ENCODE data around the gene GTF3C5. TPM values are rescaled to one million over a fixed set of nuclear protein-coding genes. Genes with fewer than 3 reads are reported as not detected.
"Not testable (repeated sequence)": the region's sequence is repeated elsewhere in the genome, so short reads cannot be mapped to it uniquely, and the experiment has no call there.

GTF3C5 gene
- total RNA-seq, 2 experiments from 2014 or later = 49.0 to 52.4 TPM

DNA sequence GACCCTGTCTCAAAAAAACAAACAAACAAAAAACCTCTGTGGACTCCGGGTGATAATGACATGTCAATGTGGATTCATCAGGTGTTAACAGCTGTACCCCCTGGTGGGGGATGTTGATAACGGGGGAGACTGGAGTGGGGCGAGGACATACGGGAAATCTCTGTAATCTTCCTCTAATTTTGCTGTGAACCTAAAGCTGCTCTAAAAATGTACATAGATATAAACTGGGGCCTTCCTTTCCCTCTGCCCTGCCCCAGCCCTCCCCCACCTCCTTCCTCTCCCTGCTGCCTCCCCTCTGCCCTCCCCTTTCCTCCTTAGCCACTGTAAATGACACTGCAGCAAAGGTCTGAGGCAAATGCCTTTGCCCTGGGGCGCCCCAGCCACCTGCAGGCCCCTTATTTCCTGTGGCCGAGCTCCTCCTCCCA is 29.6 kb downstream of the GTF3C5 start:
- Histone ChIP-seq H3K27me3 (ENCODE audit: control insufficient read depth in 1 of 2, insufficient read depth in 2 of 2, low read length in 2 of 2) (no peaks in the 10 kb centered on the region), H3K27ac (ENCODE audit: low read depth in 1 of 2, low read length in 2 of 2) (no peak overlapping the region), H3K4me1 (ENCODE audit: insufficient read depth, low read length) (peaks cover 46% of the 10 kb centered on the region), H3K9me3 (ENCODE audit: control insufficient read depth in 1 of 2, insufficient read depth in 1 of 2, low read length in 2 of 2) (no peaks in the 10 kb centered on the region), H3K4me3 (ENCODE audit: low read length) (no peak overlapping the region), H3K36me3 (ENCODE audit: insufficient read depth, low read length) (peaks cover 16% of the 10 kb centered on the region)
- H3K36me3 Mint-ChIP-seq (ENCODE audit: low read depth) = peaks cover 13% of the 10 kb centered on the region
- peak overlapping the region; percentile 77 for H3K27ac Mint-ChIP-seq
- no peaks in the 10 kb centered on the region for H3K9me3 Mint-ChIP-seq
- peaks cover 44% of the 10 kb centered on the region for H3K4me1 Mint-ChIP-seq (ENCODE audit: low read depth)
- H3K4me3 Mint-ChIP-seq = peak overlapping the region; percentile 67
- ATAC-seq (ENCODE audit: poor library complexity) (peak; percentile 19), DNase-seq (peak in 2 of 14 experiments; percentile 29)
- ChIA-PET CTCF (interaction anchor here (1.0 kb wide), 1 partner anchor 84 kb away, joined by 3 read pairs; no protein-coding TSS in a partner anchor), POLR2A (interaction anchor here (1.5 kb wide), 1 partner anchor 30 kb away, joined by 5 read pairs; the partner anchor contains the start of gene GTF3C5)
- intact Hi-C loops (cut with DNase I, micrococcal nuclease) = no loop called here
- H3K27me3 Mint-ChIP-seq = no peaks in the 10 kb centered on the region
- TF ChIP-seq, protein P1, sequence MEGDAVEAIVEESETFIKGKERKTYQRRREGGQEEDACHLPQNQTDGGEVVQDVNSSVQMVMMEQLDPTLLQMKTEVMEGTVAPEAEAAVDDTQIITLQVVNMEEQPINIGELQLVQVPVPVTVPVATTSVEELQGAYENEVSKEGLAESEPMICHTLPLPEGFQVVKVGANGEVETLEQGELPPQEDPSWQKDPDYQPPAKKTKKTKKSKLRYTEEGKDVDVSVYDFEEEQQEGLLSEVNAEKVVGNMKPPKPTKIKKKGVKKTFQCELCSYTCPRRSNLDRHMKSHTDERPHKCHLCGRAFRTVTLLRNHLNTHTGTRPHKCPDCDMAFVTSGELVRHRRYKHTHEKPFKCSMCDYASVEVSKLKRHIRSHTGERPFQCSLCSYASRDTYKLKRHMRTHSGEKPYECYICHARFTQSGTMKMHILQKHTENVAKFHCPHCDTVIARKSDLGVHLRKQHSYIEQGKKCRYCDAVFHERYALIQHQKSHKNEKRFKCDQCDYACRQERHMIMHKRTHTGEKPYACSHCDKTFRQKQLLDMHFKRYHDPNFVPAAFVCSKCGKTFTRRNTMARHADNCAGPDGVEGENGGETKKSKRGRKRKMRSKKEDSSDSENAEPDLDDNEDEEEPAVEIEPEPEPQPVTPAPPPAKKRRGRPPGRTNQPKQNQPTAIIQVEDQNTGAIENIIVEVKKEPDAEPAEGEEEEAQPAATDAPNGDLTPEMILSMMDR (IDR thresholded peaks at IDR 0.05) = peak; percentile 14

DNA sequence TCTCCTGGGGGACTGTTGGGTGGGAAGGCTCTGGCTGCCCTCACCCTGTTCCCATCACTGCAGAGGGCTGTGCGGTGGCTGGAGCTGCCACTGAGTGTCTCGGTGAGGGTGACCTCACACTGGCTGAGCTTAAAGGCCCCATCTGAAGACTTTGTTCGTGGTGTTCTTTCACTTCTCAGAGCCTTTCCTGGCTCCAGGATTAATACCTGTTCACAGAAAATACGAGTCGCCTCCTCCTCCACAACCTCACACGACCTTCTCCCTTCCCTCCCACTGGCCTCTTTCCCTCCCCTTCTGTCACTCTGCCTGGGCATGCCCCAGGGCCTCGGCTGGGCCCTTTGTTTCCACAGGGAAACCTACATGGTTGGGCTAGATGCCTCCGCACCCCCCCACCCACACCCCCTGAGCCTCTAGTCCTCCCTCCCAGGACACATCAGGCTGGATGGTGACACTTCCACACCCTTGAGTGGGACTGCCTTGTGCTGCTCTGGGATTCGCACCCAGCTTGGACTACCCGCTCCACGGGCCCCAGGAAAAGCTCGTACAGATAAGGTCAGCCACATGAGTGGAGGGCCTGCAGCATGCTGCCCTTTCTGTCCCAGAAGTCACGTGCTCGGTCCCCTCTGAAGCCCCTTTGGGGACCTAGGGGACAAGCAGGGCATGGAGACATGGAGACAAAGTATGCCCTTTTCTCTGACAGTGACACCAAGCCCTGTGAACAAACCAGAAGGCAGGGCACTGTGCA is 30.4 kb downstream of the GTF3C5 start:
- CTCF ChIA-PET = interaction anchor here (1.0 kb wide), 1 partner anchor 83 kb away, joined by 3 read pairs; no protein-coding TSS in a partner anchor
- H3K9me3 ChIP-seq (ENCODE audit: control insufficient read depth in 1 of 2, insufficient read depth in 1 of 2, low read length in 2 of 2); H3K27ac Mint-ChIP-seq; H3K9me3 Mint-ChIP-seq; H3K4me3 Mint-ChIP-seq; H3K4me3 ChIP-seq (ENCODE audit: low read length); H3K36me3 ChIP-seq (ENCODE audit: insufficient read depth, low read length); DNase-seq; H3K27me3 ChIP-seq (ENCODE audit: control insufficient read depth in 1 of 2, insufficient read depth in 2 of 2, low read length in 2 of 2); H3K27ac ChIP-seq (ENCODE audit: low read depth in 1 of 2, low read length in 2 of 2); ATAC-seq (ENCODE audit: poor library complexity); H3K36me3 Mint-ChIP-seq (ENCODE audit: low read depth); intact Hi-C loops (cut with DNase I, micrococcal nuclease); H3K27me3 Mint-ChIP-seq: not testable (repeated sequence)
- H3K4me1 ChIP-seq (ENCODE audit: insufficient read depth, low read length) = peaks cover 42% of the 10 kb centered on the region
- POLR2A ChIA-PET = interaction anchor here (1.5 kb wide), 1 partner anchor 31 kb away, joined by 5 read pairs; the partner anchor contains the start of gene GTF3C5
- peaks cover 40% of the 10 kb centered on the region for H3K4me1 Mint-ChIP-seq (ENCODE audit: low read depth)

DNA sequence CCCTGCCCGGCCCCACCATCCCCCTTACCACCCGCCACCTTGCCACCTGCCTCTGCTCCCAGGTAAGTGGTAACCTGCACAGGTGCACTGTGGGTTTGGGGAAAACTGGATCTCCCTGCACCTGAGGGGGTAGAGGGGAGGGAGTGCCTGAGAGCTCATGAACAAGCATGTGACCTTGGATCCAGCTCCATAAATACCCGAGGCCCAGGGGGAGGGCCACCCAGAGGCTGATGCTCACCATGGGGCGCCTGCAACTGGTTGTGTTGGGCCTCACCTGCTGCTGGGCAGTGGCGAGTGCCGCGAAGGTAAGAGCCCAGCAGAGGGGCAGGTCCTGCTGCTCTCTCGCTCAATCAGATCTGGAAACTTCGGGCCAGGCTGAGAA is 31.0 kb downstream of the GTF3C5 start, which contains the start of gene CEL:
CEL (plus strand) TSS at position 218 of the 382 bp plus-strand sequence; CDS start at position 240, 22 bp downstream.
- CTCF ChIA-PET; H3K27ac Mint-ChIP-seq; H3K36me3 ChIP-seq (ENCODE audit: insufficient read depth, low read length); H3K9me3 Mint-ChIP-seq; H3K27me3 Mint-ChIP-seq; ATAC-seq (ENCODE audit: poor library complexity); H3K4me3 ChIP-seq (ENCODE audit: low read length); DNase-seq; POLR2A ChIA-PET; H3K27ac ChIP-seq (ENCODE audit: low read depth in 1 of 2, low read length in 2 of 2); intact Hi-C loops (cut with DNase I, micrococcal nuclease); H3K27me3 ChIP-seq (ENCODE audit: control insufficient read depth in 1 of 2, insufficient read depth in 2 of 2, low read length in 2 of 2); H3K4me3 Mint-ChIP-seq; H3K9me3 ChIP-seq (ENCODE audit: control insufficient read depth in 1 of 2, insufficient read depth in 1 of 2, low read length in 2 of 2); H3K36me3 Mint-ChIP-seq (ENCODE audit: low read depth): not testable (repeated sequence)
- H3K4me1 Mint-ChIP-seq (ENCODE audit: low read depth) = peaks cover 35% of the 10 kb centered on the region
- peaks cover 37% of the 10 kb centered on the region for H3K4me1 ChIP-seq (ENCODE audit: insufficient read depth, low read length)

DNA sequence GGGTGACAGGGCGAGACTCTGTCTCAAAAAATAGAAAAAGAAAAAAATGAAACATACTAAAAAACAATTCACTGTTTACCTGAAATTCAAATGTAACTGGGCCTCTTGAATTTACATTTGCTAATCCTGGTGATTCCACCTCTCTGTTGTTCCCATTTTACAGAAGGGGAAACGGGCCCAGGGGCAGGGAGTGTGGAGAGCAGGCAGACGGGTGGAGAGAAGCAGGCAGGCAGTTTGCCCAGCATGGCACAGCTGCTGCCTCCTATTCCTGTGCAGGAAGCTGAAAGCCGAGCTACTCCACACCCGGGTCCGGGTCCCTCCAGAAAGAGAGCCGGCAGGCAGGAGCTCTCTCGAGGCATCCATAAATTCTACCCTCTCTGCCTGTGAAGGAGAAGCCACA is 31.8 kb downstream of the GTF3C5 start:
- POLR2A ChIA-PET; H3K36me3 Mint-ChIP-seq (ENCODE audit: low read depth); H3K4me3 Mint-ChIP-seq; H3K9me3 ChIP-seq (ENCODE audit: control insufficient read depth in 1 of 2, insufficient read depth in 1 of 2, low read length in 2 of 2); H3K4me3 ChIP-seq (ENCODE audit: low read length); intact Hi-C loops (cut with DNase I, micrococcal nuclease); H3K36me3 ChIP-seq (ENCODE audit: insufficient read depth, low read length); H3K27me3 Mint-ChIP-seq; H3K9me3 Mint-ChIP-seq; H3K27ac ChIP-seq (ENCODE audit: low read depth in 1 of 2, low read length in 2 of 2); H3K27me3 ChIP-seq (ENCODE audit: control insufficient read depth in 1 of 2, insufficient read depth in 2 of 2, low read length in 2 of 2); ATAC-seq (ENCODE audit: poor library complexity); DNase-seq; H3K27ac Mint-ChIP-seq; CTCF ChIA-PET: not testable (repeated sequence)
- peaks cover 29% of the 10 kb centered on the region for H3K4me1 ChIP-seq (ENCODE audit: insufficient read depth, low read length)
- peaks cover 30% of the 10 kb centered on the region for H3K4me1 Mint-ChIP-seq (ENCODE audit: low read depth)
